Pulmonary artery endothelial cell (primary cell): ENCODE results near the gene PLEKHG4. TPM values are rescaled to one million over a fixed set of nuclear protein-coding genes. Genes with fewer than 3 reads are reported as not detected.

Source experiments
- DNase-seq: peaks from one replicate; pipeline ENCODE4 v3.0.0-alpha.2; 2011; ENCODE audit warnings: low read depth, low spot score
- total RNA-seq: library from RNA; depleted of rRNA; stranded (reverse); fragments of >200 nt; gene quantifications from 2 replicates; pipeline ENCODE4 v1.2.3, GENCODE V29; 2014

The PLEKHG4 gene, protein sequence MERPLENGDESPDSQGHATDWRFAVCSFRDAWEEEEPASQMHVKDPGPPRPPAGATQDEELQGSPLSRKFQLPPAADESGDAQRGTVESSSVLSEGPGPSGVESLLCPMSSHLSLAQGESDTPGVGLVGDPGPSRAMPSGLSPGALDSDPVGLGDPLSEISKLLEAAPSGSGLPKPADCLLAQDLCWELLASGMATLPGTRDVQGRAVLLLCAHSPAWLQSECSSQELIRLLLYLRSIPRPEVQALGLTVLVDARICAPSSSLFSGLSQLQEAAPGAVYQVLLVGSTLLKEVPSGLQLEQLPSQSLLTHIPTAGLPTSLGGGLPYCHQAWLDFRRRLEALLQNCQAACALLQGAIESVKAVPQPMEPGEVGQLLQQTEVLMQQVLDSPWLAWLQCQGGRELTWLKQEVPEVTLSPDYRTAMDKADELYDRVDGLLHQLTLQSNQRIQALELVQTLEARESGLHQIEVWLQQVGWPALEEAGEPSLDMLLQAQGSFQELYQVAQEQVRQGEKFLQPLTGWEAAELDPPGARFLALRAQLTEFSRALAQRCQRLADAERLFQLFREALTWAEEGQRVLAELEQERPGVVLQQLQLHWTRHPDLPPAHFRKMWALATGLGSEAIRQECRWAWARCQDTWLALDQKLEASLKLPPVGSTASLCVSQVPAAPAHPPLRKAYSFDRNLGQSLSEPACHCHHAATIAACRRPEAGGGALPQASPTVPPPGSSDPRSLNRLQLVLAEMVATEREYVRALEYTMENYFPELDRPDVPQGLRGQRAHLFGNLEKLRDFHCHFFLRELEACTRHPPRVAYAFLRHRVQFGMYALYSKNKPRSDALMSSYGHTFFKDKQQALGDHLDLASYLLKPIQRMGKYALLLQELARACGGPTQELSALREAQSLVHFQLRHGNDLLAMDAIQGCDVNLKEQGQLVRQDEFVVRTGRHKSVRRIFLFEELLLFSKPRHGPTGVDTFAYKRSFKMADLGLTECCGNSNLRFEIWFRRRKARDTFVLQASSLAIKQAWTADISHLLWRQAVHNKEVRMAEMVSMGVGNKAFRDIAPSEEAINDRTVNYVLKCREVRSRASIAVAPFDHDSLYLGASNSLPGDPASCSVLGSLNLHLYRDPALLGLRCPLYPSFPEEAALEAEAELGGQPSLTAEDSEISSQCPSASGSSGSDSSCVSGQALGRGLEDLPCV
- 33.2 and 51.5 TPM in 2 replicates for total RNA-seq

DNA sequence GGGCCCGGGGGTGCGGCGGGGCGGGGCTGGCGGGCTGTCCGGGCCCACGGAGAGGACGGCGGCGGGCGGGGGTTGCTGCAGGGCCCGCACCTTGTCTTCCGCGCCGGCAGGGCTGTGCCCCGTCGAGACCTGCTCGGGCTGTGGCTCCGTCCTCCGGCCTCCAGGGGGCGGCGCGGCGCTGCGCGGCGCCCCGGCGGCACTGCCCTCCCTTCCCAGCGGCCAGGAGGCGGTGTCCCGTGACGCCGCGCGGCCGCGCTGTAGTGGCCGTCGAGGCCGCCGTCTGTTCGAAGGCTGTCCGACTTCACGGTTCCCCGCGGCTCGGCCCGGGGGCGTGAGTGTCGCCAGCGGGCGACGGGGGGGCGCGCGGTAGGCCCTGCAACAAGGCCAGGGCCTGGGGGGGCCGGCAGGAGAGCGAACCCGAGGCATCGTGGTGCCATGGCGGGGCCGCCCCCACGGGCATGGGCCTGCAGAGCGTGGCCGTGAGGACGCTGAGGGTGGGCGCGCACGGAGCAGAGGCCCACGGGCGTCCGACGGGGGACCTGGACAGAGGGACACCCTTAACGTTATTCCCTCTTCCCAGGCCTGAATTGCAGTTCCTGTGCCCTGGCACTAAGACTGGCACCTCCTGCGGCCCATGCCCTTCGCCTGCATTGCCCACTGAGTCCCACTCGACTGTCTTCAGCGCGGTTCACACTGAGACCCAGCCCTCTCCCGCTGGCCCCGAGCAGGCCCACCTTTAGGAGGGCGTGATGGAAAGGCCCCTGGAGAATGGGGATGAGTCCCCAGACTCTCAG is at the start of gene PLEKHG4:
PLEKHG4 (plus strand) TSS at position 237 of the 794 bp plus-strand sequence; CDS start at position 750, 513 bp downstream.
- no peak for DNase-seq

DNA sequence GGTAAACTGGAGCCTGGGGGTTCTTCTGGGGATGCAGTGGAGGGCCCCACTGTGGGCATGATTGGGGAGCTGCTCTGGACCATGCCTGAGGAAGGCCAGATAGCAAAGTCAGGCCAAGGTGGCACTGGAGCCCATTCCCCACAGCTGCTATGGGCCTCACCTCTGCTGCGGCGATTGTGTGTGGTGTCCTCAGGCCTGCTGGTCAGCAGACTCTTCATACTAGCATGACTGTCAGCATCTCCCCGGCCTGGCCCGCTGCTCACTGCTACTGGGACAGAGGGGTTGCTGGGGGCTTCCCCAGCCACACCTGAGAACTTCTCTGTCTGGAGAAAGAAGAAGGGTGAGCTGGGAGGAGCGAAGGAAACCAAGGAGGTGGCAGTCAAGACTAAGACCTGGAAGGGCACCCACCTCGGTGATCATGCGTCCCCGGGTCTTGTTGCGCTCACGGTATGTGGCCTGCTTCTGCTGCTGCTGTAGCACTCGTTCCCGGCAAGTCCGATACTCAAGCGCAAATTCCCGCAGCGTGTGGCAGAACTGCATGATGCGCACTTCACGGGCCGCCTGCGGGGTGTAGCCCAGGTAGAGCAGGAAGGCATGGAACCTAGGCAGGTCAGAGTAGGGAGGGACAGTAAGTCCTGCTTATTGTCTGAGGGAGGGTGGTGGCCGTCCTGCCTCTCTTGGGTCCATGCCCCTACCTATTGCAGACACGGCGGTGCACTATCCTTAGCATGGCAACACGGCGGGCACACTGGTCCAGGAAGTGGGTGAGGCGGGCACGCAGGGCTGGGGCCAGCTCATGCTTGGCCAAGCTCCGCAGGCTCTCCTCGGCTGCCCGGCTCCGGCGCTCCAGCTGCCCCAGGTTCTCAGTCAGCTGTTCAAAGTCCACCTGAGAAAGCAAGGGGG is 49.2 kb upstream of the PLEKHG4 start:
- DNase-seq, result no peak

DNA sequence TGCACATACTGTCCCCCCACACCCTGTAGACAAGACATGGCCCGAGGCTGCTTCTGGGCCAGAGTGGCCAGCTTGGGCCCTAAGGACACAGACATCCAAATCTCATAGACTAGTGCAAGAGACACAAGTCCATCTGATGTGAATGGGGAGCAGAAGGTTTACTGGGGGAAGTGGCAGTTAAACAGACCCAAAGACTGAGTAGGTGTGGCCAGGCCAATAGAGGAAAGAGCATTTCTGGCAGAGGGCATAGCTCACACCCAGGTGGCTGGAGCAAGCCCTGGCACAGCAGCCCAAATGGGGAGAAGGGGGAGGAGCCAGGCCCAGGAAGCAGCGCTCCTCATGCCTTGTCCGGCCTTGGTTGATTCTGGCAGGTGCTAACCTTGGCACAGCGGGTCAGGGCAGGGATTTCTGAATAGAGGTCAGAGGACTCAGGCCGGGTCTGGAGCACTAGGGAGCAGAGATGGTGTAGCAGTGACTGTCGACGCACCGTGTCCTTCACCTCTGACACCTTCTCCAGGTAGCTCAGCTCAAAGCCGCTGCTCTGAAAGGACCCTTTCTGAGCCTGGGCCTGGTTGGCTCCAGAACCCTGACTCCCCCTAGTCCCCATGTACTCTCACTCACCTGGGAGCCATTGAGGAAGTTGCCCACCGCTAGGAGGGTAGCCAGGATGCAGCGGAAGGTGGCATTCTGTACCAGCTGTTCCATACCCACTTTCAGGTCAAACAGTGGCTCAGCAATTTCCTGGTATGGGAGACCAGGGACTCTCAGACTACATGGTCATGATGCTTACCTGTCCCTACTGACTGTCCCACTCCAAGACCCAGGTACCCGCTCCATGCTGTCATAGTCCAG is 48.3 kb upstream of the PLEKHG4 start:
- no peak for DNase-seq

DNA sequence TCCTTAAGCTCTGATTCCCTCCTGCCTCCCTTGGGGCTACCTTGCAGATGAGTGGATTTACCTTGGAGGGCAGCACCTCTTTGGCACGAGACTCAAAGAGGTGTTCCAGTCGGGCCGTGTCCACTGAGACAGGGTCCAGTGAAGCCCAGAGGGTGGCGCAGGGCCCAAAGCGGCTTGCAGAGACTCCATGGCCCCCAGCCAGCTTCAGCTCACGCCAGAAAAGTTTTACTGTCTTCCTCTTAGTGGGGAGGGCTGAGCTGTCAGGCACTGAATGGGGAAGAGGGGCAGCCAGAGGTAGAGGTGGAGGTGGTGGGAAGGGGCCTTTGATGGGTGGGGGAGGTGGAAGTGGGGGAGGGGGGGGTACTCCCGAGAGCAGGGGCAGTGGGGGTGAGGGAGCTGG is 45.7 kb upstream of the PLEKHG4 start:
- DNase-seq, result no peak

DNA sequence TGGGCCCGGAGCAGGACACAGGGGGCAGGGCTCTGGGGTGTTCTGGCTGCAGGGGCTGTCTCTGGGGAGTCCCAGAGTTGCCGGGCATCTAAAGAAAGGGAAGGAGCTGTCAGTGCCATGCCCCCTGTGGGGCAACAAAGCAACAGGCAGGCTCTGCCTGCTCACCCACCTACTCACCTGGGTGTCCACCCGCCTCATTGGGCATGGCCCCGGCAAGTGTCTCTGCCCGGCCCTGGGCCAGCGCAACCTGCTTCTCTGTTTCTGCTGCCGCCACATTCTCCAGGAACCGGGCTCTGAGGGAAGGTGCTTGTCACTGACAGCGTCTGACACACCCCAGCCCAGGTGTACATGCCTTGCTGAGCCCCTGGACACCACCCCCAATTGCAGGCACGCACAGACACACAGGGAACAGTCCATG is 45.1 kb upstream of the PLEKHG4 start:
- no peak for DNase-seq

DNA sequence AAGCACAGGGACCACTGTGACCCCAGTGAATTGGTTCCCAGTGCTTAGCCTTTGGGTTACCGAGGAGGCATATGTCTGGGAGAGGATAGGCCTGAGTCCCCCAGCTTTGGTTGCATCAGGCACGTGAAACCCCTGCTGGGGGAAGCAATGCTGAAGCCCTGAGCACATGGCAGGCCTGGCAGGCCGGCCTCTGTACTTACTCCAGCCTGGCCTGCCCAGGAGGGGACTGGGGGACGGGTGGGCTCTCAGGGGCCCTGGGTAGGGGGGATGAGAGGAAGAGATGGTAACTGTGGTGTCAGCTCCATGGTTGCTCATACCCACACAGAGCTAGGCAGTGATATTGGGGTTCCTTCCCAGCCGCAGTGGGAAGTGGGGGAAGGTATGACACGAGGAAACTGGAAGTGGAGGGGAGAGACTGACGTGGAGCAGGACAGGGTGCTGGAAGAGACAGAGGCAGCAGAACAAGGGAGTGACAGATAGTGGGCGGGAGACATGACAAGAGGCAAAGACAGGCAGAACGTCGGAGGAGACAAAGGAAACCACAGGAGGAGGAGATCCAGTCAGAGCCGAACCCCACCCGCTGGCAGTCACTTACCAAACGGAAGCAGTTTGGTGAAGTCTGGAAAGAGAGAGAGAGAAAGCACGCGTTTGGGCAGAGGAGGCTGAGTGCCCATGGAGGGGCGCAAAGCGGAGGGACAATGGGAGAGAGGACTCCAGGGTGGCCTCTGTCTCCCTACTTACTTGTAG is 43.3 kb upstream of the PLEKHG4 start:
- no peak for DNase-seq

DNA sequence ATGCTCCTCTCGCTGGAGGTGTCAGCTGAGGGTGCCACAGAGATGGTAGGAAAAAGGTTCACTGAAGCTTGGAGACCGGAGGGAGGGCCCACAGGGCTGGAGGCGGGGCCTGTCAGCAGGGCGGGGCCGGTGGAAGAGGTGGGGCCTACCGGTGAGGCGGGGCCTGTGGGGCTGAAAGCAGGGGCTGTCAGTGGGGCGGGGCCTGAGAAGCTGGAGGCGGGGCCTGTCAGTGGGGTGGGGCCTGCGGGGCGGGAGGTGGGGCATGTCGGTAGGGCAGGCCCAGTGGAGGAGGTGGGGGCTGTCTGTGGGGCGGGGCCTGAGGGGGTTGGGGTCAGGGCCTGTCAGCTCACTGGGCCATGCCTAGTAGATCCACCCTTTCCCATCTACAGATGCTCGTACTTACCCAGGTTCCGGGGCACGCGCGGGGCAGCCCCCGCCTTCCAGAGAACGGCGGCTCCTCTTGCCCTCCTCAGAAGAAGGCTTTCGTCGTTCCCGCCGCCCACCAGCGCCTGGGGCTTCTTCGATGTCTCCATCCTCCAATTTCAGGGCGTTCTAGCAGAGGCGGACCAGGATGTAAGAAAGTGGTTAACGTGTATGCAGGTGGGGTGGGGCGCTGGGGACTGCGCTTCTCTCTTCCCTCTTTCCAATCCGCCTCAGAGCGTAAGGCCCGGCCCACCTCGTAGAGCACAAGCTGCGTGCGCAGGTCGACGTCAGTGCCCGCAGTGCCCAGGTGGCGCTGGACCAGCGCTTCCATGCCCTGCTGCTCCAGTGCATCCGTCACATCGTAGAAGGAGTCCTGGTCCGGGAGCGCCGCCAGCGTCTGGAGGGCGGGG is 42.6 kb upstream of the PLEKHG4 start:
- DNase-seq, result no peak

DNA sequence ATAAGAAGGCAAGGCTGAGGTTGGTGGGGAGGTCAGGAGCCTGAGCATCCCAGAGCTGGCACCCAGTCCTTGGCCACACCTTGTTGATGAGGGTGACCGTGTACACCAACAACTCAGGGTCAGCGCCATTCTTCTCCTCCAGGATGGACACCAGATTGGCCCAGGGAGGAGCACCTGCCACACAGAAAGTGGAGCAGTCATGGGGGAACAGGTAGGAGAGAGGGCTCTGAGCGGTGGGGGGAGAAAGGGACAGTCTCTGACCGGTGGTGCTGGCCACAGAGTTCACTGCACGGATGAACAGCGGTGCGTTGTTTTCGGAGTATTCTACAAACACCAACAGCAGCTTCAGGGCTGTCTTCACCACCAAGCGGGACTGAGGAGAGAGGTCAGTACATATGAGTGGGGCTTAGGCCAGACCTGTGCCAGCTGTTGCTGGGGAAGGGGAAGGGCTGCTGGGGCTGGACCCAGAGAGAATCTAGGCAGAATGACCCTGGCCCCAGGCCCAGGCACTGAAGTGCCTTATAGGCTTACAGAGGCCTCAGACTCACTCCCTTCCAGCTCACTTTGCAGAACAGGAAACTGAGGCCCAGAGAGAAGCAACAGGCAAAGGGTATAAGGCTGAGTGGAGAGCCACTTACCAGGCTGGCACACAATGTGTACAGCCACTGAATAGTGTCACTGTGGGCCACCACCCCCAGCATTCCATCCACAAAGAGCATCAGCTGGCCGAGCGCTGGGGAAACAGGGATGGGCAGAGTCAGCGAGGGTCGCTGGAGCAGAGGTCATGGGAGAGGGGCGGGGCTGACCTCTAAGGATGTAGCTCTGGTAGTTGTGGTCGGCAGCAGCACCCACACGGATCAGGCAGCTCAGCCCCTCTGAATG is 41.7 kb upstream of the PLEKHG4 start:
- no peak for DNase-seq

DNA sequence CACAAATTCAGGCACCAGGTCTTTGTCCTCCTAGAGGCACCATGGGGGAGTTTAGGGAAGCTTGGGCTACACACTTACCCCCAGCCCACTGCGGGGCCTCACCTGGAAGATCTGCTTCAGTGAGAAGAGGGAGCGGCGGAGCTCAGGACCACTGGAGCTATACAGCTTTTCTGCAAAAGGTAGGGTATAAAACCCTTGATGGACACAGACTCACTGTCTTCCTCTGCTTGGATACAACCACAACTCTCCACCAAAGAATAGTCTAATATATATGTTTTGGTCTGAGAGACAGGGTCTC is 41.1 kb upstream of the PLEKHG4 start:
- no peak for DNase-seq

DNA sequence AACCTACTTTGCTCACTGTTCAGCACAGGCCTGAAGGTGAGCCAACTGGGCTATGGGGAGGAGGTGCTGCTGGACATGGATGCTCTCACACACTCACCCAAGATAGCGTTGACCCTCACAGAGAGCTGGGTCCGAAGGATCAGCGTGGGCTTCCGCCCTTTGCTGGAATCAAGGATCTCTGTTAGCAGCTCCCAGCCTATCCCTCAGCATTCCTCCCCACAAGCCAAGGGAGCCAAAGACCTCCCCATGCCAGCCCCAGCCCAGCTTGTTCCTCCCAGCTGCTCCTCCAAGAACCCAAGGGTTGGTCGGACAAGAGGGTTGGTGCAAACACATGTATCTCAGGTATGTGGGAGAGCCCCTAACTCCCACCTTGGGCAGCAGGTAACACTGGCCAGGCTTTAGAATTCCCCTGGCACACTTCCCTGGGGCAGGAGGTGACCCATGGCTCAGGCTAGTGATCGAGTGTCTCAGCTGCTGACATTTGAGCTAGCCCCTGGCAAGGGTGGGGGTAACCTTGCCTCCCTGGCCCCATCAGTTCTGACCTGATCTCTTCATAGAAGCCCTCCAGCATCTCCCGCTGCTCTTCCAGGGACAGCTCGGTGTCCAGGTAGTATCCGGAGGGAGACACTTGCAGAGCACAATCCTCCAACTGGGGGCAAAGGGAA is 40.4 kb upstream of the PLEKHG4 start:
- DNase-seq, result no peak

DNA sequence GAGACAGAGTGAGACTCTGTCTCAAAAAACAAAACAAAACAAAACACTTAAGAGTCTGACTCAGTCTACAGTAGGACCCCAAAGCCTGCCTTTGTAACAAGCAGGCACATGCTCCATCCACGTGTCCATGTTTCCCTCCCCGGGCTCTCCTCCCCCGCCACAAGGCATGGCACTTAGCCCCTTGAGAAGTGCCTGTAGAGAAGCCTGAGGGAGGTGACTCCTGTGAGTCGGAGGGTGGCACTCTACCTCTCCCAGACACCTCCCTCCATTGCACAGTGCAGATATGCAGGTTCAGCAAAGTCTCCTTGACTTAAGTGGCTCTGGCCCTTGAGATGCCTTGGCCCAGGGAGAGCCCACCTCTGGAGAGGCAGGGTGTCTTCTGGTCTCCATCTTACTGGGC is 38.8 kb upstream of the PLEKHG4 start:
- no peak for DNase-seq

DNA sequence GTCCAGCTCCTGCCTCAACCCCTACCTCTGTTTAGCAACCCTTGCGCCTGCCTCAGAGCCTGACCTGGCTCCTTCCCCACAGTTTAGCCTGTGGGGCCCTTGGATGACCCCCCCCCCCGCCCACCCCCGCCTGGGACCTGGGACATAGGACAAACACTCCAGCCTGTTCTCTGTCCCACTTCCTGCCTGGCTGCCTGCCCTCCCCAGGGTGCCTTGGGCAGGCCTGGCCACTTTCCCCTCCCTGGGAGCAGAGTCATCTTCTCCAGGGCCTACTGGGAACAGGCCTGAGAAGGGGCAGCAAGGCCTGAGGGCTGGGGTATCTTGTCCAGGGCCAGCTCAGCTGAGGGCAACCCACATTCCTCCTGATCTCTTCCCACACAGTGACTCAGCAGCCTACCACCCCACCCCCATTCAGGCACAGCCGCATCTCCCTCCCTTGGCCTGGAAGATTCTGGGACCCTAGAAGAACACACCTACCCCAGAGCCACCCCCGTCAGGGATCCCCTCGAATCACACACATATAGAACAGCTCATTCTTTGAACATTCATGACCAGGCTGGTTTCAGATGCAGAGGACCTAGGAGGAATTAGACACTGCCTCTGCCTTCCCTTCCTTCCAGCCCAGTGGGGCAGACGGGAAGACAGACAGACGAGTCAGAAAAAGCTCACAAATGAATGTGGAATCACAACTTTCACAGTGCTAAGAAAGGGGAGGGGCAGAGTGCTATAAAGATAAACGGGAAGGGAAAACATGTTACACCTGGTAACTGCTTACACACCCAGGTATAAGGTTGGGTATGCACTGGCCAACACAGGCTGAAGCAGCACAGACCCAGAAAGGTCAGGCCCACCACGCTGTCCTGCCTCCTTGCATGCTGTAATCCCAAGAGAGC is 38.1 kb upstream of the PLEKHG4 start:
- DNase-seq, result no peak

DNA sequence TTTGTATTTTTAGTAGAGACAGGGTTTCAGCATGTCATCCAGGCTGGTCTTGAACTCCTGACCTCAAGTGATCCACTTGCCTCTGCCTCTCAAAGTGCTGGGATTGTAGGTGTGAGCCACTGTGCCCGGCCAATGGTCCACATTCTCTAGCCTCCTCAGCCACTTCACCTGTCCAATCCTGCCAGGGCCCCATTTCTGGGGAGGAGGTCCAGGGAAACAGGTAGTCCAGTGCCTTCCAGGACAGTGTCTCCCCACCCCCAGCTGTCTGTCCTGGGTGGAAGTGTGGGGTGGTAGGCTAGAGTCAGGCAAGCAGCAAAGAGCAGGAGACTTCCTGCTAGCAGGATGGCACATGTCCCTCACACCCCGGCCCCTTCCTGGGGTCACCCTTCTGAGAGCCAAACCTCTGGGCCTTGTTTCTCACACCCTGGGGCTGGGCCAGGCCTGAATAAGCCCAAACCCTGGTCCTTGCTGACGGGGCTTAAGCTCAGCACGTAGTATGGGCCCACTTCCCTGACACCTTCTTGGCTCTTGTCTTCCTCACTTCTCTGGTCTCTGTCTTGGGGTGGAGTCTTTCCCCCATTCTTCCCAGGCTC is 37.1 kb upstream of the PLEKHG4 start:
- DNase-seq, result no peak

DNA sequence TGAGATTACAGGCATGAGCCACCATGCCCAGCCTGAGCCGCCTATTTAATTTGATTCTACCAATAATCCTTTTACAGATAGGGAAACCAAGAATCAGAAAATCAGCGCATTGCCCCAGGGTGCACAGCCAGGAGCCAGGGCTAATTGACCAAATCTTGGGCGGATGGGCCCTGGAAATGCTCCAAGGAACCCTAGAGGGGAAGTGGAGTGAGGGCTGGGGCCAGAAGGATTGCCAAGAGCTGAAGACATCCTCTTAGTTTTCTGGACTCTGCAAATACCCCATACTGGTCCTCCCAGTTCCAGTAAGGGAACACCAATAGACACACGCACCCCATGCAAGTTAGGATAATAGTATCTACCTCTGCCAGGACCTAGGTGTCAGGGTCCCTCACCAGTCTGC is 35.9 kb upstream of the PLEKHG4 start:
- DNase-seq, result no peak
